Panc1 (cell line): ENCODE data around the gene TTC28. TPM values are rescaled to one million over a fixed set of nuclear protein-coding genes. Genes with fewer than 3 reads are reported as not detected.

Experiments used
- ATAC-seq: fragments of 200-7000 bp; cut with Tn5 transposase; 2 replicates; pipeline ENCODE4 v1.9.1; 2020; ENCODE audit warnings: mild to moderate bottlenecking, moderate library complexity
- BruUV-seq: library from RNA; stranded (reverse); fragments of 400-500 nt; replicated peaks from 2 replicates; lab custom pipeline; 2021; lab: Mats Ljungman, UMichigan
- CTCF ChIA-PET: fragments of 300-600 bp; sonication (Branson Sonifier 250); formaldehyde crosslinking; loops from one replicate; lab custom pipeline; 2022; ENCODE audit warnings: antibody characterized with exemption; lab: Charles Lee
- POLR2A ChIA-PET: fragments of 300-600 bp; sonication (Branson Sonifier 250); formaldehyde crosslinking; loops from one replicate; lab custom pipeline; 2022; ENCODE audit warnings: antibody characterized with exemption; lab: Charles Lee
- DNase-seq: peaks from one replicate; pipeline ENCODE4 v3.0.0-alpha.2; 2010; ENCODE audit warnings: low read depth, low spot score
- H3K27ac ChIP-seq: 2 replicates; pipeline ENCODE4 v1.5.1; 2011; ENCODE audit warnings: mild to moderate bottlenecking, low read length, inconsistent platforms
- H3K27me3 ChIP-seq: fragments of 200-500 bp; sonication (Bioruptor generic); 2 replicates; pipeline ENCODE4 v1.6.0; 2014; ENCODE audit warnings: low read length, inconsistent platforms; ENCODE audit not compliant: control insufficient read depth, insufficient read depth
- H3K36me3 ChIP-seq: fragments of 200-500 bp; sonication (Bioruptor generic); 2 replicates; pipeline ENCODE4 v1.5.1; 2014; ENCODE audit warnings: inconsistent platforms, mild to moderate bottlenecking, low read length, moderate library complexity; ENCODE audit not compliant: control insufficient read depth, insufficient read depth
- H3K4me1 ChIP-seq: 2 replicates; pipeline ENCODE4 v1.5.1; 2011; ENCODE audit warnings: inconsistent platforms, mild to moderate bottlenecking, low read length, moderate library complexity; ENCODE audit not compliant: control insufficient read depth, insufficient read depth
- H3K4me3 ChIP-seq, 2 experiments: 2 replicates each; pipeline ENCODE4 v1.5.1; 2011 to 2012; ENCODE audit warnings: low read depth in 2 of 2, low read length in 2 of 2, mild to moderate bottlenecking in 2 of 2, inconsistent platforms in 1 of 2, moderate library complexity in 1 of 2
- H3K9me3 ChIP-seq: fragments of 200-500 bp; sonication (Bioruptor generic); 2 replicates; pipeline ENCODE4 v1.5.1; 2014; ENCODE audit warnings: low read depth, mild to moderate bottlenecking, inconsistent platforms, low read length, moderate library complexity; ENCODE audit not compliant: control insufficient read depth, insufficient read depth
- POLR2AphosphoS5 ChIP-seq: IDR thresholded peaks from 2 replicates; pipeline ENCODE4 v1.6.1; 2012; ENCODE audit warnings: mild to moderate bottlenecking, low read depth, low read length, moderate library complexity
- SIN3A ChIP-seq: IDR thresholded peaks from 2 replicates; pipeline ENCODE4 v1.6.1; 2012; ENCODE audit warnings: low read depth, mild to moderate bottlenecking, low read length, moderate library complexity, borderline replicate concordance; ENCODE audit not compliant: insufficient read depth
- TCF7L2 ChIP-seq: IDR thresholded peaks from 2 replicates; pipeline ENCODE4 v1.6.1; 2011; ENCODE audit warnings: mild to moderate bottlenecking, low read depth, low read length, inconsistent platforms
- in situ Hi-C: cut with HindIII; loops from 2 replicates; pipeline ENCODE4 v1.10.0; 2016; ENCODE audit warnings: low sequenced_read_pairs, low pct_unique_long_range_greater_than_20kb
- intact Hi-C: fragments of 100-400 bp; cut with micrococcal nuclease; formaldehyde crosslinking; loops from one replicate; pipeline ENCODE4 v1.10.0; 2022; ENCODE audit not compliant: unreplicated experiment
- total RNA-seq: library from RNA; stranded (reverse); gene quantifications from one replicate; pipeline ENCODE4 v1.2.1, GENCODE V29; 2021; ENCODE audit not compliant: unreplicated experiment
- TF ChIP-seq, protein P1 (sequence below), 2 experiments: IDR thresholded peaks; 2 replicates each; pipeline ENCODE4 v1.6.1; 2011 to 2012; ENCODE audit warnings: low read depth in 2 of 2, control low read depth in 1 of 2, low read length in 1 of 2, mild to moderate bottlenecking in 1 of 2, moderate library complexity in 1 of 2; ENCODE audit not compliant: insufficient read depth in 1 of 2
- TF ChIP-seq, protein P2 (sequence below): fragments of 450-650 bp; IDR thresholded peaks from 2 replicates; pipeline ENCODE4 v1.5.1; 2017; ENCODE audit warnings: mild to moderate bottlenecking

The TTC28 gene
- total RNA-seq, 1 experiment from 2014 or later: 24.8 TPM

DNA sequence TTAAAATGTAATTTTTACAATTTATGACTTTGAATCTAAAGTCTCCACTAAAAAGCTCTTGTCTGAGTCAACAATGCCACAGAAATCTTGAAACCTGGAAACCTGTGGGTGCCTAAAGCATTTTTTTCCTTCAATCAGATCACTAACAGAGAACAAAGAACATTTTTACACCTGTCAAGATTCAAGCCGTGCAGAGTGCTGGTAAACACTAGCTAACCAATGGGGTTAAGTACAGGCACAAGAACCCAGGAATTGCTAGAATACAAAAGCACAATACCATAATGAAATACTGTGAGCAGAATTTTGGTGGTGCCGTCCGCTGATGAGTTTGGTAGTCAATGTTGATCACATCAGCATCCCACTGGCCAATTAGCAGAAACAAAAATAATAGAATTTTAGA lies 380.3 kb downstream of the TTC28 start:
- TF ChIP-seq, protein P1, sequence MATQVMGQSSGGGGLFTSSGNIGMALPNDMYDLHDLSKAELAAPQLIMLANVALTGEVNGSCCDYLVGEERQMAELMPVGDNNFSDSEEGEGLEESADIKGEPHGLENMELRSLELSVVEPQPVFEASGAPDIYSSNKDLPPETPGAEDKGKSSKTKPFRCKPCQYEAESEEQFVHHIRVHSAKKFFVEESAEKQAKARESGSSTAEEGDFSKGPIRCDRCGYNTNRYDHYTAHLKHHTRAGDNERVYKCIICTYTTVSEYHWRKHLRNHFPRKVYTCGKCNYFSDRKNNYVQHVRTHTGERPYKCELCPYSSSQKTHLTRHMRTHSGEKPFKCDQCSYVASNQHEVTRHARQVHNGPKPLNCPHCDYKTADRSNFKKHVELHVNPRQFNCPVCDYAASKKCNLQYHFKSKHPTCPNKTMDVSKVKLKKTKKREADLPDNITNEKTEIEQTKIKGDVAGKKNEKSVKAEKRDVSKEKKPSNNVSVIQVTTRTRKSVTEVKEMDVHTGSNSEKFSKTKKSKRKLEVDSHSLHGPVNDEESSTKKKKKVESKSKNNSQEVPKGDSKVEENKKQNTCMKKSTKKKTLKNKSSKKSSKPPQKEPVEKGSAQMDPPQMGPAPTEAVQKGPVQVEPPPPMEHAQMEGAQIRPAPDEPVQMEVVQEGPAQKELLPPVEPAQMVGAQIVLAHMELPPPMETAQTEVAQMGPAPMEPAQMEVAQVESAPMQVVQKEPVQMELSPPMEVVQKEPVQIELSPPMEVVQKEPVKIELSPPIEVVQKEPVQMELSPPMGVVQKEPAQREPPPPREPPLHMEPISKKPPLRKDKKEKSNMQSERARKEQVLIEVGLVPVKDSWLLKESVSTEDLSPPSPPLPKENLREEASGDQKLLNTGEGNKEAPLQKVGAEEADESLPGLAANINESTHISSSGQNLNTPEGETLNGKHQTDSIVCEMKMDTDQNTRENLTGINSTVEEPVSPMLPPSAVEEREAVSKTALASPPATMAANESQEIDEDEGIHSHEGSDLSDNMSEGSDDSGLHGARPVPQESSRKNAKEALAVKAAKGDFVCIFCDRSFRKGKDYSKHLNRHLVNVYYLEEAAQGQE (IDR thresholded peaks at IDR 0.05; ENCODE audit: insufficient read depth in 1 of 2, low read depth in 2 of 2, low read length in 1 of 2): no peak
- TF ChIP-seq POLR2AphosphoS5 (no peak), SIN3A (no peak), TCF7L2 (no peak)
- TF ChIP-seq, protein P2, sequence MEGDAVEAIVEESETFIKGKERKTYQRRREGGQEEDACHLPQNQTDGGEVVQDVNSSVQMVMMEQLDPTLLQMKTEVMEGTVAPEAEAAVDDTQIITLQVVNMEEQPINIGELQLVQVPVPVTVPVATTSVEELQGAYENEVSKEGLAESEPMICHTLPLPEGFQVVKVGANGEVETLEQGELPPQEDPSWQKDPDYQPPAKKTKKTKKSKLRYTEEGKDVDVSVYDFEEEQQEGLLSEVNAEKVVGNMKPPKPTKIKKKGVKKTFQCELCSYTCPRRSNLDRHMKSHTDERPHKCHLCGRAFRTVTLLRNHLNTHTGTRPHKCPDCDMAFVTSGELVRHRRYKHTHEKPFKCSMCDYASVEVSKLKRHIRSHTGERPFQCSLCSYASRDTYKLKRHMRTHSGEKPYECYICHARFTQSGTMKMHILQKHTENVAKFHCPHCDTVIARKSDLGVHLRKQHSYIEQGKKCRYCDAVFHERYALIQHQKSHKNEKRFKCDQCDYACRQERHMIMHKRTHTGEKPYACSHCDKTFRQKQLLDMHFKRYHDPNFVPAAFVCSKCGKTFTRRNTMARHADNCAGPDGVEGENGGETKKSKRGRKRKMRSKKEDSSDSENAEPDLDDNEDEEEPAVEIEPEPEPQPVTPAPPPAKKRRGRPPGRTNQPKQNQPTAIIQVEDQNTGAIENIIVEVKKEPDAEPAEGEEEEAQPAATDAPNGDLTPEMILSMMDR: no peak
- ATAC-seq: no peak
- intact Hi-C loops: no loop called here
- Histone ChIP-seq H3K4me1 (no peaks in the 10 kb centered on the region), H3K27ac (no peak overlapping the region), H3K36me3 (no peaks in the 10 kb centered on the region), H3K4me3 (no peak overlapping the region), H3K27me3 (no peaks in the 10 kb centered on the region), H3K9me3 (no peaks in the 10 kb centered on the region)
- ChIA-PET CTCF (no interaction called here), POLR2A (no interaction called here)
- BruUV-seq: no TSS peak
- in situ Hi-C loops: no loop called here
- DNase-seq: no peak

DNA sequence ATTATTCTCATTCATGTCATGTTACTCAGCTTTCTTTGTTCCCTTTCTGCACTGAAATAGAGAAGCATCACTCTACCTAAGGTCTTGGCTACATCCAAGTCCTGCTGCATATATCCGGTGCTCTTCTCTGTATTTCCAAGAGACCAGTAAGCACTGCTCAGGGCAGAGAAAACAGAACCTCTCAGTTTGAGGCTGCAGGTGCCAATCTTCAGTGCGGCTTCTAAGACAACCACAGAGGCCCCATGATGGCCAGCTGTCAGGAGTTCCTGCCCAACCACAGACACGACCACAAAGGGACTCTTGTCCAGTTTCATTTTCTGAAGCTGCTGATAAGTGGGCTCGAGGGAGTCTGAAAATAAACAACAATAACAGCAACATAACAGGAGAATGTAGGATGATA lies 382.1 kb downstream of the TTC28 start:
- no TSS peak for BruUV-seq
- CTCF ChIA-PET: interaction anchor here (0.6 kb wide), 1 partner anchor 44 kb away, joined by 4 read pairs; no protein-coding TSS in a partner anchor
- TF ChIP-seq SIN3A (no peak), TCF7L2 (no peak), POLR2AphosphoS5 (no peak)
- TF ChIP-seq, protein P1 (IDR thresholded peaks at IDR 0.05; ENCODE audit: insufficient read depth in 1 of 2, low read depth in 2 of 2, low read length in 1 of 2): no peak
- TF ChIP-seq, protein P2: no peak
- intact Hi-C loops (no loop called here), in situ Hi-C loops (no loop called here)
- Histone ChIP-seq H3K4me3 (no peak overlapping the region), H3K4me1 (no peaks in the 10 kb centered on the region), H3K27me3 (no peaks in the 10 kb centered on the region), H3K9me3 (no peaks in the 10 kb centered on the region), H3K27ac (no peak overlapping the region), H3K36me3 (no peaks in the 10 kb centered on the region)
- no peak for DNase-seq
- POLR2A ChIA-PET: no interaction called here
- no peak for ATAC-seq
